SK-N-SH treated with all-trans-retinoic acid at 6 μM for 48 hours (cell line): ENCODE data around the gene ITPKB.

ENCODE experiments used
- ATAC-seq: fragments of 200-7000 bp; cut with Tn5 transposase; 3 replicates; pipeline ENCODE4 v1.9.1; 2020; ENCODE audit warnings: mild to moderate bottlenecking, moderate library complexity
- ARNTL ChIP-seq: fragments of 450-650 bp; formaldehyde crosslinking; IDR thresholded peaks from 2 replicates; pipeline ENCODE4 v1.5.0; 2020; ENCODE audit warnings: low read depth, mild to moderate bottlenecking, moderate library complexity, borderline replicate concordance
- BACH2 ChIP-seq: fragments of 250-450 bp; sonication (Bioruptor Pico); IDR thresholded peaks from 2 replicates; pipeline ENCODE4 v1.9.0; 2021; ENCODE audit warnings: mild to moderate bottlenecking, borderline replicate concordance
- CSDC2 ChIP-seq: fragments of 250-450 bp; sonication (Bioruptor Pico); IDR thresholded peaks from 2 replicates; pipeline ENCODE4 v1.5.0; 2020; ENCODE audit warnings: mild to moderate bottlenecking, moderate library complexity
- ESRRG ChIP-seq: fragments of 250-450 bp; sonication (Bioruptor Pico); IDR thresholded peaks from 2 replicates; pipeline ENCODE4 v1.6.1; 2021; ENCODE audit warnings: mild to moderate bottlenecking
- GLIS3 ChIP-seq: fragments of 250-450 bp; sonication (Bioruptor Pico); IDR thresholded peaks from 2 replicates; pipeline ENCODE4 v1.5.0; 2020; ENCODE audit warnings: mild to moderate bottlenecking, moderate library complexity
- ISL1 ChIP-seq: fragments of 250-450 bp; sonication (Bioruptor Pico); IDR thresholded peaks from 2 replicates; pipeline ENCODE4 v2.1.2; 2022; ENCODE audit warnings: mild to moderate bottlenecking, moderate library complexity
- OSR1 ChIP-seq: fragments of 250-450 bp; sonication (Bioruptor Pico); IDR thresholded peaks from 2 replicates; pipeline ENCODE4 v1.8.0; 2022; ENCODE audit warnings: moderate library complexity, mild to moderate bottlenecking, inconsistent platforms
- RARB ChIP-seq: fragments of 250-450 bp; sonication (Bioruptor Pico); IDR thresholded peaks from 2 replicates; pipeline ENCODE4 v1.8.0; 2021; ENCODE audit warnings: mild to moderate bottlenecking, moderate library complexity
- SNAI2 ChIP-seq: fragments of 250-450 bp; sonication (Bioruptor Pico); IDR thresholded peaks from 2 replicates; pipeline ENCODE4 v1.5.0; 2020; ENCODE audit warnings: mild to moderate bottlenecking, moderate library complexity
- TCF4 ChIP-seq: fragments of 250-450 bp; sonication (Bioruptor Pico); IDR thresholded peaks from 2 replicates; pipeline ENCODE4 v1.8.0; 2021; ENCODE audit warnings: mild to moderate bottlenecking, moderate library complexity, borderline replicate concordance
- ZC3H10 ChIP-seq: fragments of 250-450 bp; sonication (Bioruptor Pico); IDR thresholded peaks from 2 replicates; pipeline ENCODE4 v1.5.1; 2021; ENCODE audit warnings: mild to moderate bottlenecking, moderate library complexity
- ZFP30 ChIP-seq: fragments of 450-650 bp; formaldehyde crosslinking; IDR thresholded peaks from 2 replicates; pipeline ENCODE4 v1.5.0; 2022; ENCODE audit warnings: mild to moderate bottlenecking, moderate library complexity
- ZNF565 ChIP-seq: fragments of 450-650 bp; formaldehyde crosslinking; conservative IDR thresholded peaks from 2 replicates; pipeline ENCODE4 v1.5.0; 2020; ENCODE audit warnings: low read depth, mild to moderate bottlenecking, moderate library complexity
- ZNF70 ChIP-seq: fragments of 450-650 bp; formaldehyde crosslinking; IDR thresholded peaks from 2 replicates; pipeline ENCODE4 v1.5.0; 2020; ENCODE audit warnings: mild to moderate bottlenecking, moderate library complexity
- ZNF8 ChIP-seq: fragments of 450-650 bp; formaldehyde crosslinking; IDR thresholded peaks from 2 replicates; pipeline ENCODE4 v1.5.0; 2020; ENCODE audit warnings: mild to moderate bottlenecking, moderate library complexity
- TF ChIP-seq, protein P1 (sequence below): fragments of 250-450 bp; sonication (Bioruptor Pico); IDR thresholded peaks from 2 replicates; pipeline ENCODE4 v1.8.0; 2021; ENCODE audit warnings: low read depth, mild to moderate bottlenecking, moderate library complexity, borderline replicate concordance
- TF ChIP-seq, protein P2 (sequence below): fragments of 250-450 bp; sonication (Bioruptor Pico); IDR thresholded peaks from 2 replicates; pipeline ENCODE4 v1.5.0; 2020; ENCODE audit warnings: mild to moderate bottlenecking, moderate library complexity
- TF ChIP-seq, protein P3 (sequence below): fragments of 250-450 bp; sonication (Bioruptor Pico); IDR thresholded peaks from 2 replicates; pipeline ENCODE4 v1.5.1; 2020; ENCODE audit warnings: low read depth, mild to moderate bottlenecking, moderate library complexity
- TF ChIP-seq, protein P4 (sequence below): fragments of 250-450 bp; sonication (Bioruptor Pico); IDR thresholded peaks from 2 replicates; pipeline ENCODE4 v1.8.0; 2020; ENCODE audit warnings: mild to moderate bottlenecking, moderate library complexity, borderline replicate concordance

Gene ITPKB

DNA sequence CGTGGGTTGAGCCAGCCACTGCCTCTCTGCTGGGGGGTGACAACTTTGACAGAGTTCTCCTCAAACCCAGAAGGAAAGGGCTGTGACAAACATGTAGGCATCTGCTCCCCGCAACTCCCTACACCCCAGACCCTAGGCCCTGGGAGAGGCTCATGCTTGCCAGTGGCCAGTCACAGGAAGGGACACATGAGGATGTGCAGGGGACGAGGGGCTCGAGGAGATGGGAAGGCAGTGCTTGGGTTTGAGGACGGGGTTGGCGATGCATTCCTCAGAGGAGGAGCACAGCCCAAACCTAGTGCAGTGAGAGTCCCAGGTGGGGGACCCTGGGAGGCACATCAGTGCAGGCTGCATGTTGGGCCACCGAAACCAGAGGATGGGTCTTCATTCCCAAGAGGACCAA lies 128.4 kb downstream of the ITPKB start:
- ATAC-seq = no peak
- no peak for TF ChIP-seq CSDC2

DNA sequence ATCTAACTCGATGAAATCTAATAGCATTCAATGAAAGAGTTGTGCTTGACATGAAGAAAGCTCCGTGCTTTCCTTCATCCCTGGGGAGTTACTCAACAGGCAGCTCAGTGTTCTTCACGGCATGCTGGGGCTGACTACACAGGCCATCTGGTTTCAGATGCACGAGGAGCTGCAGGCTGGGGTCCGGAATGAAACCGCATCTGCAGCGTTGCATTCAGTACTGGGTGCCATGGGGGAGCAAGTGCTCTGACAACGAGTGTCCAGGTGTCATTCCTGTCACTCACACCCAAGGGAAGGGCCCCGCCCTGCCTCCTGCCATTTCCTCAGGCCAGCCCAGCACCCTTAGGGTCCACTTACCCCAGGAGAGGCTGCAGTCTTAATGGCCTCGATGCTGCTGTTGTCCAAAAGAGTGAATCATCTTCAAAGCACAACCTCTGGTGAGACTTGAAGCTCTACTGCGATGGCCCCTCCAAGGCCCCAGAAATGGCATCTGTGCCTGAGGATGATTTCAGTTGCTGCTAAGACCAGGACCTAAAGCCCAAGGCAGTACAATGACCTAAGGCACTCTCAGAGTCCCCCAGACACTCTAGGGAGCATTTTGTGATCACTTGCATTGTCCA lies 129.1 kb downstream of the ITPKB start:
- TF ChIP-seq BACH2 (CRISPR knock-in tag) = no peak
- no peak for TF ChIP-seq ZNF8 (CRISPR knock-in tag)
- no peak for ATAC-seq

DNA sequence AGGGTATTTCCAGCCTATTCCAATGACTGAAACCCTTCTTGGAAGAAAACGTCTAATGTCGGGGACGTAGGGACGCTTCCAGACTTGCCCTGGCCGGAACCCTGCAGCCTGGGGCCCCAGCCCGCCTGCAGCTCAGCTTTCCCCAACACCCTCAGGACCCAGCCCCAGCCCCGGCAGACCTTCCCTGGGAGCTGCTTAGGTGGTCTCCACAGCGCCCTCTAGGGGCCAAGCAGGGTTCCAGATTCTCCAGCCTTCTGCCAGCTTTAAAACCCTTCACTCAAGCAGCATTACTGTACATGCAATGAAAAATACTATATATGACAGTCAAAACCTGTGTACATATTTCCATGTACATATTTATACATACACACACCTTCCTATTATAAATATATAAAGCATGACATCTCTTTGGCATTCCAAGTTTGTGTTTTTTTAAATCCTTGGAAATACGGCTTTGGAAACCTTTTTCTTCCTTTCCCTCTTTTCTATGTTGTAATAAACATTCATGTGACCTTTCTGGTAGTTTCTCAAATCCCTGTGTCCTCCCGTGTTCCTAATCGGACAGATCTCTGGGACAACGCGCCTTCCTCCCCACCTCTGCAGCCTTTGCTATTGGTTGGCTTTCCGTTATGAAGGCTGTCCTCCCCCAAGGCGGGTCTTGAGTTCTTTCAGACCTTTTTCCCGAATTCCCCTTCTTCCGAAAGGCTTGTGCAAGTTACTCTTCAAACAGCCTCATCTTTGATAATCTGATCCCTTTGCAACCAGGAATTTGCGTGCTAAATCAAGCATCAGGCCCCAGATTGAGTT lies 130.2 kb downstream of the ITPKB start:
- peak; percentile 90 for ATAC-seq
- TF ChIP-seq ZC3H10 (CRISPR knock-in tag) = no peak

DNA sequence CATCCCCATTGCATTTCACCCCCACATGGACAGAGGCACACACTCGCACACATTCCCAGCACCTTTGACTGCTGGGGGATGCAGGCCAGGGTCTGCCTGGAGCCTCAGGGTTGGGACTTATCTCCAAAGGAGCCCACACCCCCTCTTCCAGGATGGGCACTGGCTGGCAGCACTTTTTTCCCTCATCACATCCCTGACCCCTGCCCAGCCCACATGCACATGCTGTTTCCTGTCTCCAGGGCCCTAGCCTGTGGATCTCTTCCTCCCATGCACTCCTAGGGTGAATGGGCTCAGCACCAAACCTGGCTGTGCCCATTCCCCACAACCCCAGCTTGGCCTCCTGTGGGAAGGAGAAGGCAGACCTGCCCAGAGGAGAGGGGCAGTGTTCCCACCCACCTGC lies 131.3 kb downstream of the ITPKB start:
- no peak for ATAC-seq
- TF ChIP-seq, protein P1, sequence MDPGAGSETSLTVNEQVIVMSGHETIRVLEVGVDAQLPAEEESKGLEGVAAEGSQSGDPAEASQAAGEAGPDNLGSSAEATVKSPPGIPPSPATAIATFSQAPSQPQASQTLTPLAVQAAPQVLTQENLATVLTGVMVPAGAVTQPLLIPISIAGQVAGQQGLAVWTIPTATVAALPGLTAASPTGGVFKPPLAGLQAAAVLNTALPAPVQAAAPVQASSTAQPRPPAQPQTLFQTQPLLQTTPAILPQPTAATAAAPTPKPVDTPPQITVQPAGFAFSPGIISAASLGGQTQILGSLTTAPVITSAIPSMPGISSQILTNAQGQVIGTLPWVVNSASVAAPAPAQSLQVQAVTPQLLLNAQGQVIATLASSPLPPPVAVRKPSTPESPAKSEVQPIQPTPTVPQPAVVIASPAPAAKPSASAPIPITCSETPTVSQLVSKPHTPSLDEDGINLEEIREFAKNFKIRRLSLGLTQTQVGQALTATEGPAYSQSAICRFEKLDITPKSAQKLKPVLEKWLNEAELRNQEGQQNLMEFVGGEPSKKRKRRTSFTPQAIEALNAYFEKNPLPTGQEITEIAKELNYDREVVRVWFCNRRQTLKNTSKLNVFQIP = no peak
- TF ChIP-seq ZNF565 (CRISPR knock-in tag) (no peak), OSR1 (no peak), RARB (CRISPR knock-in tag) (no peak), ZNF70 (CRISPR knock-in tag) (no peak), GLIS3 (no peak), ZFP30 (no peak), BACH2 (CRISPR knock-in tag) (no peak), ESRRG (CRISPR knock-in tag) (no peak), CSDC2 (no peak), SNAI2 (CRISPR knock-in tag) (no peak), ZNF8 (CRISPR knock-in tag) (no peak), ARNTL (CRISPR knock-in tag) (no peak), TCF4 (no peak), ISL1 (CRISPR knock-in tag) (no peak)
- TF ChIP-seq, protein P2, sequence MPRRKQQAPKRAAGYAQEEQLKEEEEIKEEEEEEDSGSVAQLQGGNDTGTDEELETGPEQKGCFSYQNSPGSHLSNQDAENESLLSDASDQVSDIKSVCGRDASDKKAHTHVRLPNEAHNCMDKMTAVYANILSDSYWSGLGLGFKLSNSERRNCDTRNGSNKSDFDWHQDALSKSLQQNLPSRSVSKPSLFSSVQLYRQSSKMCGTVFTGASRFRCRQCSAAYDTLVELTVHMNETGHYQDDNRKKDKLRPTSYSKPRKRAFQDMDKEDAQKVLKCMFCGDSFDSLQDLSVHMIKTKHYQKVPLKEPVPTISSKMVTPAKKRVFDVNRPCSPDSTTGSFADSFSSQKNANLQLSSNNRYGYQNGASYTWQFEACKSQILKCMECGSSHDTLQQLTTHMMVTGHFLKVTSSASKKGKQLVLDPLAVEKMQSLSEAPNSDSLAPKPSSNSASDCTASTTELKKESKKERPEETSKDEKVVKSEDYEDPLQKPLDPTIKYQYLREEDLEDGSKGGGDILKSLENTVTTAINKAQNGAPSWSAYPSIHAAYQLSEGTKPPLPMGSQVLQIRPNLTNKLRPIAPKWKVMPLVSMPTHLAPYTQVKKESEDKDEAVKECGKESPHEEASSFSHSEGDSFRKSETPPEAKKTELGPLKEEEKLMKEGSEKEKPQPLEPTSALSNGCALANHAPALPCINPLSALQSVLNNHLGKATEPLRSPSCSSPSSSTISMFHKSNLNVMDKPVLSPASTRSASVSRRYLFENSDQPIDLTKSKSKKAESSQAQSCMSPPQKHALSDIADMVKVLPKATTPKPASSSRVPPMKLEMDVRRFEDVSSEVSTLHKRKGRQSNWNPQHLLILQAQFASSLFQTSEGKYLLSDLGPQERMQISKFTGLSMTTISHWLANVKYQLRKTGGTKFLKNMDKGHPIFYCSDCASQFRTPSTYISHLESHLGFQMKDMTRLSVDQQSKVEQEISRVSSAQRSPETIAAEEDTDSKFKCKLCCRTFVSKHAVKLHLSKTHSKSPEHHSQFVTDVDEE (CRISPR knock-in tag) = no peak
- TF ChIP-seq, protein P3, sequence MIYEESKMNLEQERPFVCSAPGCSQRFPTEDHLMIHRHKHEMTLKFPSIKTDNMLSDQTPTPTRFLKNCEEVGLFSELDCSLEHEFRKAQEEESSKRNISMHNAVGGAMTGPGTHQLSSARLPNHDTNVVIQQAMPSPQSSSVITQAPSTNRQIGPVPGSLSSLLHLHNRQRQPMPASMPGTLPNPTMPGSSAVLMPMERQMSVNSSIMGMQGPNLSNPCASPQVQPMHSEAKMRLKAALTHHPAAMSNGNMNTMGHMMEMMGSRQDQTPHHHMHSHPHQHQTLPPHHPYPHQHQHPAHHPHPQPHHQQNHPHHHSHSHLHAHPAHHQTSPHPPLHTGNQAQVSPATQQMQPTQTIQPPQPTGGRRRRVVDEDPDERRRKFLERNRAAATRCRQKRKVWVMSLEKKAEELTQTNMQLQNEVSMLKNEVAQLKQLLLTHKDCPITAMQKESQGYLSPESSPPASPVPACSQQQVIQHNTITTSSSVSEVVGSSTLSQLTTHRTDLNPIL = no peak
- TF ChIP-seq, protein P4, sequence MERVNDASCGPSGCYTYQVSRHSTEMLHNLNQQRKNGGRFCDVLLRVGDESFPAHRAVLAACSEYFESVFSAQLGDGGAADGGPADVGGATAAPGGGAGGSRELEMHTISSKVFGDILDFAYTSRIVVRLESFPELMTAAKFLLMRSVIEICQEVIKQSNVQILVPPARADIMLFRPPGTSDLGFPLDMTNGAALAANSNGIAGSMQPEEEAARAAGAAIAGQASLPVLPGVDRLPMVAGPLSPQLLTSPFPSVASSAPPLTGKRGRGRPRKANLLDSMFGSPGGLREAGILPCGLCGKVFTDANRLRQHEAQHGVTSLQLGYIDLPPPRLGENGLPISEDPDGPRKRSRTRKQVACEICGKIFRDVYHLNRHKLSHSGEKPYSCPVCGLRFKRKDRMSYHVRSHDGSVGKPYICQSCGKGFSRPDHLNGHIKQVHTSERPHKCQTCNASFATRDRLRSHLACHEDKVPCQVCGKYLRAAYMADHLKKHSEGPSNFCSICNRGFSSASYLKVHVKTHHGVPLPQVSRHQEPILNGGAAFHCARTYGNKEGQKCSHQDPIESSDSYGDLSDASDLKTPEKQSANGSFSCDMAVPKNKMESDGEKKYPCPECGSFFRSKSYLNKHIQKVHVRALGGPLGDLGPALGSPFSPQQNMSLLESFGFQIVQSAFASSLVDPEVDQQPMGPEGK (CRISPR knock-in tag) = no peak
- TF ChIP-seq, all 23 proteins: peak for 0

DNA sequence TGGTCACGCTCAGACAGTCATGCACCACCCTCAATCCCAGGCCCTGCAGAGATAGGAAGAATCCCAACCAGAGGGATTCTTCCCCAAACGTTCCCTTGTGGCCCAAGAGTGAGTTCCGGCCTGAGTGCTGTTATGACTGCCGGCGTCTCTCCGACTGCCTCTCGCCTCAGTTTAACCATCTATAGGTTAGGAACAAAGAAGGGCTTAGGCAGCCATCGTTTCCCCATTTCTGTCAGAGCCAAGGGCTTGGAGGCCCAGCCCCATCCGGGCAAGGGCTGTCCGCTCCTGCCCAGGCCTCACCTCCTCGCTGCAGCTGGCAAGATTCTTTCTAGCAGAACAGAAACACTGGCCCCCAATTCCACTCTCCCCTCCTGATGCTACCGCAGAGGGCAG lies 131.8 kb downstream of the ITPKB start:
- TF ChIP-seq ZC3H10 (CRISPR knock-in tag) (no peak), SNAI2 (CRISPR knock-in tag) (no peak), CSDC2 (no peak), ESRRG (CRISPR knock-in tag) (no peak), ISL1 (CRISPR knock-in tag) (no peak), OSR1 (no peak)
- TF ChIP-seq, protein P3 = no peak
- no peak for ATAC-seq
